Activated naive CD4-positive, alpha-beta T cell treated with Interleukin-2 at 50 U/mL for 16 hours (primary cell): ENCODE measurements around the gene KIF6.
A peak's percentile ranks its signal among the peaks of the same experiment; 100 is the strongest.
"Not testable (repeated sequence)": the region's sequence is repeated elsewhere in the genome, so short reads cannot be mapped to it uniquely, and the experiment has no call there.

Source experiments
- DNase-seq: peaks from one replicate; pipeline ENCODE4 v3.0.0-alpha.2; 2020

Gene KIF6, protein sequence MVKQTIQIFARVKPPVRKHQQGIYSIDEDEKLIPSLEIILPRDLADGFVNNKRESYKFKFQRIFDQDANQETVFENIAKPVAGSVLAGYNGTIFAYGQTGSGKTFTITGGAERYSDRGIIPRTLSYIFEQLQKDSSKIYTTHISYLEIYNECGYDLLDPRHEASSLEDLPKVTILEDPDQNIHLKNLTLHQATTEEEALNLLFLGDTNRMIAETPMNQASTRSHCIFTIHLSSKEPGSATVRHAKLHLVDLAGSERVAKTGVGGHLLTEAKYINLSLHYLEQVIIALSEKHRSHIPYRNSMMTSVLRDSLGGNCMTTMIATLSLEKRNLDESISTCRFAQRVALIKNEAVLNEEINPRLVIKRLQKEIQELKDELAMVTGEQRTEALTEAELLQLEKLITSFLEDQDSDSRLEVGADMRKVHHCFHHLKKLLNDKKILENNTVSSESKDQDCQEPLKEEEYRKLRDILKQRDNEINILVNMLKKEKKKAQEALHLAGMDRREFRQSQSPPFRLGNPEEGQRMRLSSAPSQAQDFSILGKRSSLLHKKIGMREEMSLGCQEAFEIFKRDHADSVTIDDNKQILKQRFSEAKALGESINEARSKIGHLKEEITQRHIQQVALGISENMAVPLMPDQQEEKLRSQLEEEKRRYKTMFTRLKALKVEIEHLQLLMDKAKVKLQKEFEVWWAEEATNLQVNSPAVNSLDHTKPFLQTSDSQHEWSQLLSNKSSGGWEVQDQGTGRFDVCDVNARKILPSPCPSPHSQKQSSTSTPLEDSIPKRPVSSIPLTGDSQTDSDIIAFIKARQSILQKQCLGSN

DNA sequence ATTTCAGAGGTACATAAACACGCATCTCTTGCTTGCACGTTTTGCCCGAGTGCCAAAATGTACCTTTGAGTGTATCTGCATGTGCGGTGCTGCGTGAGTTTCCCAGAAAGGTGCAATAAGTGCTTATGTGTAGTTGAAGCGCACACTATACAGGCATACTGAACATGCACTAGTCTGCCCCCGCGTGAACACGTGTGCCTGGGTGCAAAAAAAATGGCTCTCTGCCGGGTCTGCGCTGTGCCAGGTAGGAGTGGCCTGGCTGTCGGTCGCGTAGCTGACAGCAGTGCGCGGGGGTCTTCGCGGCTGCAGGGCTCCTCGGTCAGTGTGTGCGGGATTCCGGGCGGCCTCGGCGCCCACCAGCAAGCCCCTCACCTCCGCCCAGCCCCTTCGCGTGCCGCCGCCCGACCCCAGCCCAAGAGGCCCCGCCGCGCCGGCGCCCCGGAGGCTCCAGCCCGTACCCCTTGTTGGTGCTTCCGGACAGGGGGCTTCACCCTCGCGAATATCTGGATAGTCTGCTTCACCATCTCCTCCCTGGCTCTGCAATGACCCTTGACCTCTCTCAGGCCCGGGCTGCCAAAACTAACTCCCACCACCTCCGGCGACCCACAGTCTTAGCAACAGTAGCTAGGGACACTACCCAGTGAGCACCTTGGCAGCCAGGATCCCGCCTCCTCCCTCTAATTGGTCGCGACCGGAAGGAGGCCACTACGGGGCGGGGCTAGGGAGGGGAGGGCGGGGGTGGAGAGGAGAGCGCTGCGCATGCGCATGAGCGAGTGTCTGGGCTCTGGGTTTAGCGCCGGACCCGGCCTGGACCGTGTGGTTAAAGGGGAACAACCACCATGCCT is at the start of gene KIF6:
Gene KIF6 (minus strand): TSS at position 622 of the 845 bp plus-strand sequence. CDS start 98 bp downstream, at position 524.
- DNase-seq = peak; percentile 67

DNA sequence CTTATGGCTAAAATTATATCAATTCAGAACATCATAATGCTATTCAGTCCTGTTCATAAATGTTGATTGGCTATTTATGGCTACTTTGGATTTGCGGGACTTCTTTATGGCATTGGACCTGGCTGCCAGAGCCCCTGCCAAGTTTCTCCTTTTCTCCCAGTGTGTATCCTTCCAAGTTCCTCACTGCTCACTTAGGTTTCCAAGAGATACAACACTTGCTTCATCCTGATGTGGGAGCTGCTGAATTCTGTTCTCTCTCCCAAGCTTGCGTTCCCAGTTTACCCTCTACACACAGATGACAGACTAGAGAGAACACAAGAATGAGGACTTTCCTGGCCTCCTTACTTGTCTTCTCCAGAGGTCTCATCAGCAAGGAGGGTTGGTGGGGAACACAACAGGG is 48.6 kb upstream of the KIF6 start:
- no peak for DNase-seq

DNA sequence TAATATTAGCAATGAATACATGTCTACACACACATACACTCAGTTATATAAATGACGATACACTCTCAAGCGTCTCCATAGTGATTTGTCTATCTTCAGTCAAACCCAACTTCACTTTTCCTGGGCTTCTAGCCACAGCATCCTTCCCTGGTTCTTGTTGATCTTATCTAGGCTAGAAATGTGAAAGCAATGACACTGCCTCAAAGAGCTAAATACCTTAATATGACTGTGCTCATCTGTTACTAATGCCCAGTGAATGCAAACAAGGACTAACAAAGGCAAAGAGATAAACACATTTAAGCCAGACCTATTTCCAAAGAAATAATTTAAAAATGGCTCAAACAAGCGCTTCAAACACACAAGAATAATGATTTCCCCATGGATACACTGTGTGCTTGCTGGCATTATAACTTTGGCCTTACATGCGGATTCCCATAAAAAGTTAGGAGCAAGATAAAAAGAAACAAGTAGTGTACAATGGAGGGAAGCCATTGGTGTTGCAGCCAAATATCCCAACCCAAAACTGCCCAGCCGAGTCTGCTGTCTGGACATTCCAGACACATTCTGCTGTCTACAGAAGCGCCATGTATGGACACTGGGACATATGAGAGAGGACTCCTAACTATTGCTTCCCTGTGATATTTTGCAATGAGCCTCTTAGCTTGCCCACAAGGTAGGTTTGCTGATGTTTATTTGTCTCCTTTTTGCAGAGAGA is 47.5 kb upstream of the KIF6 start:
- DNase-seq = no peak

DNA sequence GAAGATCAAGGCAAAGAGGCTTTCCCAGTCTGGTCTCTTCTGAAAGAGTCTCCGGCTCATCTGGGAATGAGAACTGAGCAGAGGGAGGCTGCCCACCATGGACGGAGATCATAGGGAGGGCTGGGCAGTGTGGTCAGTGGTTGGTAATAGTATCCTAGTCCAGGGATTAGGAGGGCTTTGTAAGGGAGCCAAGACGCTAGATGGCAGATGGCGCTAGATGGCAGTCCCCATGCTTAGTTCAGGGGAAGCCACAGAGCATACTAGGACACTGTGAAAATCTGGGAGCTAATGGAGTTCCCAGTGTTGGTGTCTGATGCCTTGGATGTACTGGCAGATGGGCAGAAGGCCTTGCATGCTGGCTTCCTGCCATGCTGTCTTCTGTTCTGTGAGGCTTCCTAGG is 45.2 kb upstream of the KIF6 start:
- DNase-seq = no peak

DNA sequence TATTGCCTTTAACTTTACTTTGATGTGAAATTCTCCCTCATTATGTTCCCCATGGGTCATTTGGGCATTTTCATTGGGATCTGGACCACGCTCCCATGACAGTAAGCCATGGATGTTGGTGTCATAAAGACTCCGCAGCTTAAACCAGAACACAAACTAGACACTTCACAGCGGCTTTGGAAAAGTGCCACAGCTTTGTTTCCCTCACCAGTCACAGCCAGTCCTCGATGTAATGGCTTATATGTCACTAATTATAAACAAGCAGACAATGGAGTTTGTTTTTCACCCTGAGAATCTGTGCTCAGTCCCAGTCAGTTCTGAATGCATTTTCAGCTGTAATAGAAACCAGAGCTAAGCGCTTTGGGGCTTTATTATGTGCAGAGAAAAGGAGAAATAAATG is 43.8 kb upstream of the KIF6 start:
- no peak for DNase-seq

DNA sequence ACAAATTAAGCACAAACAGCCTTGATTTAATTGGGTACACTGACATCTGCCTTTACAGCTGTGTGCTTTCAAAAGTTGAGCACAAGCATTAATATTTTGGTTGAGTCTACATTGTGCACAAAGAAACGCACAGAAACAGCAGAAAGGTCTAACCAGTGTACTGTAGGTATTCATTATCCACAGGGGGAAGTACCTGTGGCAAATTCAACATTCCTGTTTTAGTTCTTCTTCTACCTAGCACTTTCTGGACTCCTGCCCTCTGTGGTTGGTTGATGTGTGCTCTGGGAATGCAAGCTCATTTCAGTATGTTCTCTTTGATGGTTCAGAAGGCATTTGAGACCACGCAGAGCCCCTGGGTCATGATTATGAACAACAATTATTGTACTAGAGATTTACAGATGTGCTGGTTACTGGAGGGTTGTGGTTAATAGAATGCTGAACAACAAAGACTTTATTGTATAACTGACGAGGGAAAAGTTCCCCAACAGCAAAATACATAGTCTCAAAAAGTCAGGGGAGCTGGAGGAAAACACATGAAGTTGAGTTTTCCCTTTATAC is 40.4 kb upstream of the KIF6 start:
- DNase-seq = no peak

DNA sequence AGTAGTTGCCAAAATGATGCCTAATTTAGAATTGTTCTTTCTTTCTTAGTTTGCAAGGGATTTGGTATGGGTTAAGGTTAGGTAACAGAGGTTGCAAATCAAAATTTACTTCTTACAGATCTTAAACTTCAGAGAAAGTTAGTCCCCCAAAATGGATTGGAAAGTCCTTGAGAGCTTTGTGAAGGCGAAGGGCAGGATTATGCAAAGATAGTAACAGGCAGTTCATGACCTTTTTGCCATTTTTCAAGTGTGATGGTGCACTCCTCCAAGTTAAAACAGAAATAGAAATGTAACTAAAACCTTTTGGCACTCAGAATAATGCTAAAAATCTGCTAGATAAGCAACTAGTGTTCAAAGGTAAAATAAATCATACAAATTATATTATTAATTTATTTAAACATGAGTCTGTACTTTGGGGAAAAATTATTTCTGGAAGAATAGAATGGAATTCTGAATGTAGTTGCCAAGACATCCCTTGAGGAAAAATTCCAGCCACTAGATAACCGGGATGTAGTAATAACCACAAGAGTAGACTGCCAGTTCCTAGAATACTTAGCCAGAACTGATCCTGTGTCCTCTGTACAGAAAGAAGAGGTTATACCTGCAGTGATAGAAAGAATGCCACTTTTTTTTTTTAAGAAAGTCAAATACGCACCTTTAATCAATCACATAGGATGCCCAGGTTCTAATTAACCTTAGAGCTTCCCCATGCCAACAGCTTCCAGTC is 35.2 kb upstream of the KIF6 start:
- no peak for DNase-seq

DNA sequence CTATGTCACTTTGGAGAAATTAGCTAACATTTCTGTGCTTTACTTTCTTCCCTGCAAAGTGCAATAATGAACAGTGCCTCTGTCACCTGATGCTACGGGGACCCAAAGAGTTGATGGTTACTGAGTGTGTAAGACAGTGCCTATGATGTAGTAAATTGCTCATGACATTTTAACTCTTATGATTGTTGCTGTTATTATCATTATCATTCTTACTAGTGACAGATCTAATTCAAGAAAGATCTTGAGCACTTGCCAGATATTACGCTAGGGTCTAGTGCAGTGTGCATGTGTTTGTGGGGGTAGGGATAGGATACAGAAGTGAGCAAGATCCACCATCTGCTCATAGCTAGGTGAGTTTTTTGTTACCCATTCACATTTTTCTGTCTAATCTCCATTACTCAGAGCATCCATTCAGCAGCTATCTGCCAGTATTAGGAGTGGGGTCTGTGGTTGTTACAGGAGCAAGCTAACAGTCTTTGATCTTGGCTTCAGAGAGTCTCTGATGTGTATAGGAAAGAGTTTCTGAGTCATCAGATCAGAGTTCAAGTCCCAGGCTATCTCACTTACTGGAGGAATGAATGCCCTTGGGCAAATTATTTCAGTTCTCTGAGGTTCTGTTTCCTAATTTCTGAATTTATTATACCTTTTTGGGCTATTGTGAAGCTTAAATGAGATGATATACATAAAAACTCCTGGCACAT is 33.8 kb upstream of the KIF6 start:
- DNase-seq = no peak

DNA sequence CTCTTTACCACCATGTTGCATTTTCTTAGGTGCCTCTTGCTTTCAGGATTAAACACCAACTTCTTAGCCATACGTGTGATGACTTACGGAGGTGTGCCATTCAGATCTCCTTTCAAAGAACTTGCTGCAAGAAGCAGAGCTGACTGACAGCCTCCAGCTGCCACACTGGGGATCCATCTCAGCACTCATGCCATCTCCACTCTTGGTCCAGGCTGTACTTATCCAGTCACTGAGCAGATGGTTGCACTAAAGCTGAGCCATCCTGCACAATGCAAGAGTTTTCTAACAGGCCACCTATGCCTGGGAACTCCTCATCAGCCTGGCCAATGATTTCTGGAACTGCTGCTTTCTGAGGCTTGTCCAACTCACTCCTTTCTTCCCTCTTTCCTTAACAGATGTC is 31.4 kb upstream of the KIF6 start:
- DNase-seq = no peak

DNA sequence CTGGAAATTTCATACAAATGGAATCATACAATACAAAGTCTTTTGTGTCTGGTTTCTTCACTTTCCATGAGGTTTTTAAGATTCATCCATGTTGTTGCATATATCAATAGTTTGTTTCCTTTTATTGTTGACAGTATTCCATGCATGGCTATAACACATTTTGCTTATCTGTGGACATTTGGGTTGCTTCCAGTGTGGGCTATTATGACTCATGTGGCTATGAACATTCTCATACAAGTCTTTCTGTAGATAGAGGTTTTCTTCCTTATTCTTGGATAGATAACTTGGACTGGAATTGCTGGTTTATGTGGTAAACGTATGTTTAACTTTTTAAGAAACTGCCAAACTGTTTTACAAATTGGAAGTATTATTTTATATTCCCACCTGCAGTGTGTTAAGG is 30.0 kb upstream of the KIF6 start:
- DNase-seq = no peak

DNA sequence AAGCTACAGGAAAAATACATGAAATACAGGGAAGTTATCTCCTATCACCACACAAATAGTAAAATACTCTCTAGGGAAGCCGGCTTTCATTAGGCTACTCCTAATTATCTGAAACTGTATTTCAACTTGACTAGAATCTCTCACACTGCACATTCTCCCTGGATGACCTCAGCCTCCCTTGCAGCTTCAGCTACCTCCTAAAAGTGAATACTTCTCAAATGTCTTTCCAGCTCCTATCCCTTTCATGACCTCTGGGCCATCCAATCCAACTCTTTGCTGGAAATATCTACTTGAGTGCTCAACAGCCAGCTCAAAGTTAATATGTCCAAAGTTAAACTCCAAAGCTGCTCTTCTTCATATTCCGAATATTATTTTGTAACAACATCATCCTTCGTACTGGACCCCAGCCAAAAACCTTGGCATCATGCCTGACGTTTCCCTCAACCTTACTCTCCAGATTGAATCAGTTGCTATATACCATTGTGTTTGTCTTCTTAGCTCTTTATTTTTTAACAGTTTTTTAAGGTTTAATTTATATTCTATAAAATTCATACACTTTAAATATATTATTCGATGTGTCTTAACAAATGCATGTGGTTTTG is 29.4 kb upstream of the KIF6 start:
- no peak for DNase-seq

DNA sequence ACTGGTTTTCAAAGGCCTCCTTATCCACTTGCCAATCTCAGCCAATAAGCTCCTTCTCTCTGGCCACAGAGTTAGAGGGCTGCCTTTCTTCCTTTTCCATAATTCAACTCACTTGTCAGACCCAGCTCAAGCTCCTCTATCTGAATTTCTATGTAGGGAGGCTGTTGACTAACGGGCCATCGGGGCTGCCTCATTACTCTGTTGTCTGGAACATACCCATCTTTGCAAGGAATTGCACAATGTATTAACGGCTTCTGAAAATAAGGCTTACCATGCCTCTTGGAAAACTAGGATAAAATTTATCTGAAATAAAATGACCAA is 28.5 kb upstream of the KIF6 start:
- no peak for DNase-seq

DNA sequence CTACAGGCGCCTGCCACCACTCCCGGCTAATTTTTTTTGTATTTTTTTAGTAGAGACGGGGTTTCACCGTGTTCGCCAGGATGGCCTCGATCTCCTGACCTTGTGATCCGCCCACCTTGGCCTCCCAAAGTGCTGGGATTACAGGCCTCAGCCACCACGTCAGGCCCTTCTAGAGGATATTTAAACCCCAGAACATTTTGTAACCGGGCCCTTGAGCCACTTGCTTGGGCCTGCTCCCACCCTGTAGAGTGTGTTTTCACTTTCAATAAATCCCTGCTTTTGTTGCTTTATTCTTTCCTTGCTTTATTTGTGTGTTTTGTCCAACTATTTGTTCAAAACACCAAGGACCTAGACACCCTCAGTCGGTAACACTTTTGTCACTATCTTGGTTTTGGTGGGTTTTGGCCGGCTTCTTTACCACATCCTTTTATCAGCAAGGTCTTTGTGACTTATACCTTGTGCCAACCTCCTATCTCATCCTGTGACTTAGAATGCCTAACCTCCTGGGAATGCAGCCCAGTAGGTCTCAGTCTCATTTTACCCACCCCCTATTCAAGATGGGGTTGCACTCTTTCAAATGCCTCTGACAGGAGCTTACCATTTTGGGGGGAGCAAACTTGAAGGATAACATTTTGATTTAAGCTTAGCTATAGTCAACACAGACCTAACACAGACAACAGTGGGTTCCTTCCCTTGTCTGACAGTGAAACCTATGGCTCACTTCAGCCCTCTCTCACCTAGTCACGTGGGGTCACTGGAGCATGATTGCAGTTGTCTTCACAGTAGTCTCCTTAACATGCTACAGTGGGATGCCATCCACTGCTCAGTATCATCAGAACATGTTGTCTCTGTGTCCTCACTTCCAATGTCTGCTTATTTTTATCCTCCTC is 27.9 kb upstream of the KIF6 start:
- DNase-seq = no peak

DNA sequence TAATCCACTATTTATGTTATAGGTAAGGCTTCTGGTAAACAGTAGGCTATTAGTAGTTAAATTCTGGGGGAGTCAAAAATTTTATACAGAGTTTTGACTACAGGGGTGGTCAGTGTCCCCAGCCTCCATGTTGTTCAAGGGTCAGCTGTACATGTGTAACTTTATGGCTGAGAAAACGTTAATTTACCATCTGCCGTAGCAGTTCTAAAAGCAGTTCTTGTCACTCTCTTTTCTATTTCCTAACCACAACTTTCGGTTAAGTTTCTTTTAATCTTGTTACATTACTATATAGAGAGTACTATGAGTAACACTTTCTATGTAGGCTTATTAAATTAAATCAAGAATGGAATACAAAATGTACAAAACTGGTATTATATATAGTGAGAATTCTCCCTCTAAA is 21.6 kb upstream of the KIF6 start:
- DNase-seq = no peak

DNA sequence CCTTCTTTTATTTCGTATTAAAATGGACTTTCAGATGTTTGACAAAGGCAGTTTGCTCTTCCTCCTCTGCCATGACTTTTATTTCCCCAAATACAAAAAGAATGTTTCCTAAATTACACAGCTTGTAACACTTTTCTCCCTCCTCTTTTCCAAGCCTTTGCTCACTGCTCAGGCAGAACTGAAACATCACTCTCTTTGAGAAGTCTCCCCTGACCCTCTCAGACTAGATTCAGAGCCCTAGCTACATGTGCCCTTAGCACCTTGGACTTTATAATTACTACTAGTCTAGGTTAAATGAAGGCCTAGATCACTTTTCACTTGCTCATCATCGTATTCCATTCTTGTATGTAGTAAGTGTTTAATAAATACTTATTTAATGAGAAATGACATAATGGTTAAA is 8.5 kb upstream of the KIF6 start:
- no peak for DNase-seq

DNA sequence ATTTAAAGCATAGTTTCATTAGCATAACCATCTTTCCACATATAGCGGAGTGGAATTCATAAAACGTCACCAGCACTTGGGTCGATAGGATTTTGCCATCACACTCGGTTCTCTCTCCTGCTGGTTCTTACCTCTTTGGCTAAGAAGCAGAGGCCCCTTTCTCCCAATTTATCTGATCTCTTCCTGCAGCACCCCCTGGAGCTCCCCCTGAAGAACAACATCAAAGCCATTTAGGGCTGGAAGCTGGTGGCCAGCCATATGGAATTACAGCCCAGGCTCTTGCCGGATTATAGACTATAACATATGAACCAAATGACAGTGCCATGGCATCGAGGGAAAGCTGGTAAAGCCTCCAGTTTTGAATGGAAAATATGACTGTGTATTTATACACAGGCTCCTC is 6.4 kb upstream of the KIF6 start:
- no peak for DNase-seq

DNA sequence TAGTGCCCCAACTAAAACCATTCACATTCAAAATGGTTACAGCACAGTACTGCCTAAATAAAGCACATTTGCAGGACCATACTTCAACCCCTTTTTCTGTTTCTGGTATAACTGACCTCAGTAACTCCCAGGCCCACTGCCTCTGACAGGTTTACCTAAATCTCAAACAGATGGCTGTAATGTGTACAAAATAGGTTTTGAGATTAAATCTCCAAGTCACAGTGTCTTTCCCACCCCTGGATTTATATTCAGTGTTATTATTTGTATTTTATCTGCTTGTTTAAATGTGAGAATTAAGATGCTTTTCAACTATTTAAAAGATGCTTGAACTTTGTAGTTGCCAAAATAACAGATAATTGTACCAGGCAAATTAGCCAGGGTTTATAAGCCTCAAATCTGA is 4.7 kb upstream of the KIF6 start:
- no peak for DNase-seq

DNA sequence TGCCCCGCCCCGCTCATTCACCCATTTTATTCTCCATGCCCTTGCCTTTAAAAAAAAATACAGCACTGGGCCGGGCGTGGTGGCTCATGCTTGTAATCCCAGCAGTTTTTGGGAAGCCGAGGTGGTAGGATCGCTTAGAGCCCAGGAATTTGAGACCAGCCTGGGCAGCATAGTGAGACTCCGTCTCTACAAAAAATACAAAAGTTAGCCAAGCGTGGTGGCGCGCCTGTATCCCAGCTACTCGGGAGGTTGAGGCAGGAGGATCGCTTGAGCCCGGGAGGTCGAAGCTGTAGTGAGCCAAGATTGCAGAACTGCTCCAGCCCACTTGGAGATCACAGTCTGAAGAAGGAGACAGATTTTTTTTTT is 407 bp upstream of the KIF6 start:
- no peak for DNase-seq

DNA sequence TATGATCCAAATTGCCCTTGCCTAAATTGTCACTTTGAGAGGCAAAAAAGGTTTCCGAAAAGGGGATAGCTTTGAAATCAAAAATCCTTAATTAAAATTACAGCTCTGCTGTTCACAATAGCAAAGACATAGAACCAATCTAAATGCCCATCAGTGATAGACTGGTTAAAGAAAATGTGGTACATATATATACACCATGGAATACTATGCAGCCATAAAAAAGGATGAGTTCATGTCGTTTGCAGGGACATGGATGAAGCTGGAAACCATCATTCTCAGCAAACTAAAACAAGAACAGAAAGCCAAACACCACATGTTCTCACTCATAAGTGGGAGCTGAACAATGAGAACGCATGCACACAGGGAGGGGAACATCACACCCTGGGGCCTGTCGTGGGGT is 1.9 kb downstream of the KIF6 start:
- not testable (repeated sequence) for DNase-seq

DNA sequence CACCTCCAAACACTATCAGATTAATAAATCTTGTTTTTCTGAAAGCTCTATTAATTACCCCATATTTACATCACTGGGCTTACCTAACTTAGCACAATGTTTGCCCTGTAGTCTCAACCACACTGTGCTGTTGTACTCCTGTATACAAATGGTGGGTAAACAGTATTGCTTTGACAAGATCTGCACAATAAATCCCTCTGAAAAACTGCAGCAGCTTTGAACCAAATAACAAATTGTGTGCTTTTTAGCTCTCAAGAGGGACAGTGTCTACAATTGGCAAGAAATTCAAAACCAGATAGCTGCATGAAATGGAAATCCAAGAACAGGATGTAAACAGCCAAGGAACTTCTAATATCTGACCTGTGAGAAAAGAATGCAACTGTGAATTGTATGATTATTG is 10.4 kb downstream of the KIF6 start:
- no peak for DNase-seq
